Activated CD8-positive, alpha-beta memory T cell treated with anti-CD3 and anti-CD28 coated beads, Interleukin-2, amount 50 U/mL, for 48 hours (primary cell): ENCODE measurements around the gene NLGN1.

Experiments
- DNase-seq: peaks from one replicate; pipeline ENCODE4 v3.0.0-alpha.2; 2020

The NLGN1 gene

DNA sequence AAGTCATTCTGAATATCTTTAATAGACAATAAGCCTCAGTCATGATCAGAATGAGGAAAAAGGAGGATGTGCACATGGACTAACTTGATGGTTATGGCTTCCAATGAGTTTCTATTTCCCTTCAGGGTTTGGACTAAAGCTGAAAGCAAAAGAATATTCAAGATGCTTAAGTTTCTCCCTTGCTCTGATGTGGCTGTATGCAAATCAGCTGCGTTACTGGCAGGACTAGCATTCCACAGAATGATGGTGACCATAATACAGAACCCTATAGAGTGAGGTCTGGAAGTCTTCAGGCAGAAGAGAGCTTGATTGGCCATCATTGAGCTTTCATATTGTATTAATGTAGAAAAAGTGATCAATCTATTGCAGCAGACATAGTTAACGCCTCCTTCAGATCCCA lies 466.0 kb downstream of the NLGN1 start:
- DNase-seq = no peak

DNA sequence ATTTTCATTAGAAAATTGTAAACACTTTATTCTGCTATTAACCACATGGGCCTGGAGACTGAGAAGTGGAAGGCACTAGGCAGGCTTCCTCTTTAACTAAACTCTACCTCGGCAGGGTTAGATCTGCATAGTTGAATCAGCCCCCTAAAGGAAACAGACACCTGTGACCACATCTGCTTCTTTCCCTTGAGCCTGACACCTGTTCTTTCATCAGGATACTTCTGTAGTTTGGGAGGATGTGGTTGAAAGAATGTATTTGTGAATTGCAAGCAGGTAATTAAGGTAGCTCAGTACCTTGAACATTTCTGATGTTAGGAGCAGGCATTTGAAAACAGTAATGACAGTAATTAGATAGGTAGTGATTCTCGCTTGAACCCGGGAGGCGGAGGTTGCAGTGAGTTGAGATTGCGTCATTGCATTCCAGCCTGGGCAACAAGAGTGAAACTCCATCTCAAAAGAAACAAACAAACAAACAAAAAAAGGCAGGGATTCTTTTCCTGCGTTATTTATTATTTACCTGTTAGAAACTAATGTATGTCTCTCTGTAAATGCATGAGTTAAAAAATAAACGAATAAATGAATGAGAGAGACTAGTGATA lies 468.5 kb downstream of the NLGN1 start:
- DNase-seq = no peak

DNA sequence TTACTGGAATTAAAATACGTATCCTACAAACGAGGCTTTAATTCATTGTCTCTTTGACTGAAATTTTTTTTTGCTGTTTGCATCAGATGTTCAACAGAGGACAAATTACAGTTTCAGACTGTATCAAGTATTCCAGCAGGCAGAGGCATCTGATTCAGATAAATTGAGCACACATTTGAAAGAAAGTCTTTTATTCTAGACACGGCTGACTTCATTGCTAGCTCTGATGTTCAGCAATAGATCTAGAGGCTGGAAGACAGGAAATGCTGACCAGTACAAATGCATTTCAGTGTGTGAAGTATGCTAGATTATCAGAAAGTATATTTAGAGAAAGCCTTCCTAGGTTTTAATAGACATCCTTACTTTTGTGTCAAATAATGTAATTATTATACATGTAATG lies 472.2 kb downstream of the NLGN1 start:
- DNase-seq = no peak

DNA sequence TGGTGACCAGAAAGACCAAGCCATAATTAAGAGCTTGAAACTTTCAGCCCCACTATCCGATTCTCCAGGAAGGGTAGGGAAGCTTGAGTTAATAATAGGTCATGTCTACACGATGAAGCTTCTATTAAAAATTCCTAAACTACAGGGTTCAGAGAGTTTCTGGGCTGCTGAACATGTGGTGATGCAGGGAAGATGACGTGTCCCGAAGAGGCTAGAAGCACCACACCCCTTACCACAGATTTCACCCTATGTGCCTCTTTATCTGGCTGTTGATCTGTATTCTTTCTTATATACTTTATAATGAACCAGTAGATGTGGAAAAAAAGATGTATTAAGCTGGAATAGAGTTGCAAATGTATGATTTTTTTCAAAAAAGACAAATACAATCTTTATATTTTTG lies 473.4 kb downstream of the NLGN1 start:
- no peak for DNase-seq

DNA sequence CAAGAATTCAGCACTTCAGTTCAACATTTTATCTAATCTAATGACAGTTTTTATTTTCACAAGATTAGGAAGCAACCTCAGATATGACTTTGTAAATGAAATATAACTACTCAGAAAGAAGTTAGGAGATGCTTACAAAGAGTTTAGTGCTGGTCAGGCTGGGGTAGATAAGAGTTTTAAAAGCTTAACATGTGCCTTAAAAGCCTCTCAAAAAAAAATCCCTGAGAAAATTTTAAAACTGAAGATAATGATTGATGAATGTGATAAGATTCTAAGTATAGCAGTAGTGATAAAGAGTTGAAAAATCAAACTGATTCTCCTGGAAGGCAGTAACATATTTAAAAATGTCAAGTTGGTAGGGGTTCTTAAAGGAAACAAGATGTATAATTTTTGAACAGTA lies 478.2 kb downstream of the NLGN1 start:
- no peak for DNase-seq

DNA sequence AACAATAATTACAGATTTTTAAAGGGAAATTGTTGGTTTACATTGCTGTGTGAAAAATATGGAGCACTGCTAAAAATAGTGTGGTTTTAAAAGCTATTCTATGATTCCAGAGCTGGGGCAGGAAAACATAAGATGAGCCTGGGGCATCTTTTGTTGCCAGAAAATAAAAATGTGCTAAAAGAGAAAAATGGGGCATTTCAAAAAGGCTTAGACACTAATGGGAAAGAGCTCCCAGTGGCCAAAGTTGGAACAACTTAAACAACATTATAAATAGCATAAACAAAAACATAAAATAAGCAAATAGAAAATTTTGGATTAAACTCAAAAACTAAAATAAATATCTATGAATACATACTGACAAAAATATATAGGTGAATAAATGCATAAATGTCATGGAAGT lies 478.9 kb downstream of the NLGN1 start:
- DNase-seq = no peak

DNA sequence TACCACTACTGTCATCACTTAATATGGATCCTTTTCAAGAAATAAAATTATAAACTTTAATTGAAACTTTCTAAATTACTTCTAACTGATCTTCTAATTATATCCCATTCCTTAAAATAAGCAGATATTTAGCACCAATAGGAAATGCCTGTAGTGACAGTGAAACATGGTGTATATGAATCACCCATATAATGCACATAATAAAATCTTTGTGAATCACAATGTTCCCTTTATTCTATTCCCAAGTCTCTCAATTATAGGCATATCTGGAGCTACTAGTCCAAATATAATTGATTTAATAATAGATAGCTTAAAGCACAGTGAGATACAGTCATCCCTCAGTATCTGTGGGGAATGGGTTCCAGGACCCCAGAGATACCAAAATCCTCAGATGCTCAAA lies 490.3 kb downstream of the NLGN1 start:
- DNase-seq = no peak

DNA sequence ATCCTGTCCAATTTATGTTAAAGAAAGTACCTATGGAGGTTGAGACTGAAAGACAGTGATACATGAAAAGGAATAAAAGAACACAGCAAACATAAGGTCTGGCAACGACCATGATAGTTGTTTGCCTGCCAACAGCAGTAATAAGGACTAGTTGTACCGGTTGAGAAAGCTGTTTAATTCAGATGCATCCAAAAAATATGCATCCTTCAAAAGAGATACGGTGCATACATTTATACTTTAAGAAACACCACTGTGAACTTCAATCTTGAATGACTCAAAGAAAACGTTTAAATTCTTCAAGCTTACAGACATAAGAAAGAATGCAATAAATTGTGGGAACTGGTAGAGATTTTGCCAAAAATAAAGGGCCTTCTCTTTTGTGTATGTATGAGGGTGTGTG lies 492.1 kb downstream of the NLGN1 start:
- no peak for DNase-seq

DNA sequence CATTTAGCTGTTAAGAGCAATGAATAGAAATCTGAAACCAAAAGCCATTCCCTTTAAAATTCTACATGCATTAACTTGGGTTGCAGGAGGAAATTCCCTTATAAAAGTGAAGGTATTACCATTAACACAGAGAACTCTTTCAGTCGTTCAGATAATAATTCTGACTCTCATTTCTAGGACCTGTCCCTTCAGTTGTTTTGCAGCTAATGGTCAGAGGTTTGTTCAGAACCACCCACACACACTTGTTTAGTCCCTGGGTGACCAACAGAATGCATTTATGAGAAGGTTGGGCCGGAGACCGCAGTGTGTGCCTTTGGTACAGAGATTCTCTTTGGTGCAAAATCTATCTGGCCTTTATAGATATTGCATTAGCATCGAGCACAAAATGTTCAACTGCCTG lies 492.5 kb downstream of the NLGN1 start:
- DNase-seq = no peak

DNA sequence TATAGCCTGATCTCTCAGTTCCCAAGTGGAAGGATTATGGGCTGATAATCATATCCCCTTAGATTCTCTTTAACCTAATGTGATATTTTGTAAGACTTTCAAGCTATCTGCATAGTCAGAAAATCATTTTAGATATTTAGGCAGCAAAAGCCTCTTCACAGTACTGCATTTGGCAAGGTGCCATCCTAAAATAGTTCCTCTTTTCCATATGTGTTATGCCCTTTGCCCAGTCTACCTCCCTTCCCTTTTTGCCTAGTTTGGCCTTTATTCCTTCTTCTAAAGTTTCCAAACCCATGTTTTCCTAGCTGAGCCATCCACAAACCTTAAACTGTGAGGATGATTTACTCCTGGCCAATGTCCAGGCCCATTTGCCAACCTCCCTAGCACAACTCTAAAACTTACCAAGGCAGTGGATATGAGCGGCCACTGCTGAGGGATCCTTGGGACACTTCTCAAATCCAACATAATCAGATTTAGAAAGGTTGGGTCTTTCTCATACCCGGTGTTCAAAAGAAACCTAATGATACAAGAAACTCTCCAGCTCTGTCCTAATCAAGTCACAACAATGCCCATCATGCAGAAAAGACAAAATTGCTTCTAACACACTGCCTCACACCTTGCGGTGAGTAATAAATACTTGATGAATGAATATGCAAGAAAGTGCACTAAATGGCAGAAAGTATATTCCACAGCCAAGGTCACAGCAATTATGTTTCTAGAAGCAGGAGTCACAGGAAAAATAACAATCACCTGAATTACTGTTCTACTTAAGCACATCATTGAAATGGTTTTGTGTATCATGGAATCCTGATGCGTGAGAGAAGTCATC lies 493.9 kb downstream of the NLGN1 start:
- no peak for DNase-seq

DNA sequence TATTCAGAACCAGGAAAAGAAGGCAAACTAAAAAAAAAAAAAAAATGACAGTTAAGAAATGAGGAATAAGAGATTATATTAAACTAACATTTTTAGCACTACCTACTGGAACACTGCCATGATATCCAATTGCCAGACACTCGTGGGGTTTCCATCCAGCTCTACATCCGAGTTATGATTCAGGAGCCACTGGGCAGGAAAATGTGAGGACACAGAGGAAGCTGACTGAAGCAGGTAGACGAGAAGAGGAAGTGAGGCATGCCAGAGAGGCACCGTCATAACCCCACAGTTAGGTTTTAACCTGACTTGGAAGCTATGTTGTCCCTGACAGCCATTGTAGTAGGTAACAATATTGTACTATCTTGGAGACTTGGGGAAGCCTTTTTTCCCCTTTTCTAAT lies 495.0 kb downstream of the NLGN1 start:
- DNase-seq = no peak

DNA sequence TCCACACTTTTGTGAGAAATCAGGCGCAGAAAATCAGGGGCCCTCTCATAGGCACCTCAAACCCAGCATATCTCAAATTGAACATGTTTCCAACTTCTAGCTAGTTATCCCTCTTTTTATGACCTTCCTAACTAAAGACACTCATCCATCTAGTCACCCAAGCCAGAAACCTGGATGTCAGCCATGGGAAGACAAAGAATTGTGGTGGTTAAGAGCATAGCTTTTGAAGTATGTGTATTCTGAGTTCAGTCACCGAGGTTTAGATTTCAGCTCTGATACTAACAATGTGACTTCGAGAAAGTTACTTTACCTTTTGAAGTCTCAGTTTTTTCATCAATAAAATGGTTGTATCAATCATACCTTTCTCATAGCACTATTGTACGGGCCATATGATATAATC lies 495.5 kb downstream of the NLGN1 start:
- no peak for DNase-seq

DNA sequence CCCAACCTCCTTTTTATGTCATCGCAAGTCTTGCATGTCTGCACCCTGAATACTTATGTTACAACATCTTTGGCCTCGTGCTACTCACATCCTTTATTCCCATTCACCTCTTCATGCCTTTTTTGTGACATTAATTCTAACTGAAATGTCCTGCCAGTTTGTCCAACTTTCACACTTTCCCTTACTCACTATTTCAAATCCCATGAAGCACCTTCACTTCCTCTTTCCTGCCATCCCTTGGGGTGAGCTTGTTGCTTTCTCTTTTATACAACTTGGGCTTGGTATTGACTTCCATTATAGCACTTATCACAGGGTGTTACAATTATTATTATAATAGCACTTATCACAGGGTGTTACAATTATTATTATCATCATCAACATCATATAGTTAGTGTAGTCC lies 496.3 kb downstream of the NLGN1 start:
- no peak for DNase-seq

DNA sequence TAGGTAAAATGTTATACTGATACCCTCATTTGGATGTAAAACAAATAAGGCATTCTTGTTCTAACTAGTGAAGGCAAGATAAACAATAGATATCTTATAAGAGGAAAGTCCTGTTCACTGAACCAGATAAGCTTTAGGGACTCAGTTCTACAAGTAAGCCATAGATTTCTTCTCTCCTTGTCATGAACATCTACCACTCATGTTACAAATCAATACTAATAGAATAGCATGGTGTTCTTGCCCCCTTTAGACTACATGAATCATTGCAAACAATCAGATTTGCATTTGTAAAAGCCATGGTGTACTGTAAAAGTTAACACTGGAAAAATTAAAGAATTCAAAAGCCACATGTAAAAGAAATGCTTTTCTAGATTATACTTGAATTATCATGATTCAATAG lies 500.1 kb downstream of the NLGN1 start:
- DNase-seq = no peak

DNA sequence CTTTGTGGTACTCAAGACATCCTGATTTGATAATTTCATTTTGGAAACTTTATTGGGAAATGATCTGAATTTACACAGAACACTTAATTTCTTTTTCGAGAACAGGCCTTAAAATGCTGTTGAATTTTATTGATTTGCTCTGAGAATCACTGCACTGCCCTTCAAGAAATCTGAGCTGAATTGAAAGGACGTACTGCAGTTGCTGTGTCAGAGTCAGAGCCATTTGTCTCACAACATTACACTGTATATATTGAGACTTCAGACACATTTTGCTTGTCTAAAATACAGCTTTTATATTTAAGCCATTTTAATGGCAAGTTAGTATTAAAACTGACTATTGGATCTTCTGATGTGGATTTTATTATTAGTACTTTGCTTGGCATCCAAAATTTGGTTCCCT lies 504.1 kb downstream of the NLGN1 start:
- DNase-seq = no peak

DNA sequence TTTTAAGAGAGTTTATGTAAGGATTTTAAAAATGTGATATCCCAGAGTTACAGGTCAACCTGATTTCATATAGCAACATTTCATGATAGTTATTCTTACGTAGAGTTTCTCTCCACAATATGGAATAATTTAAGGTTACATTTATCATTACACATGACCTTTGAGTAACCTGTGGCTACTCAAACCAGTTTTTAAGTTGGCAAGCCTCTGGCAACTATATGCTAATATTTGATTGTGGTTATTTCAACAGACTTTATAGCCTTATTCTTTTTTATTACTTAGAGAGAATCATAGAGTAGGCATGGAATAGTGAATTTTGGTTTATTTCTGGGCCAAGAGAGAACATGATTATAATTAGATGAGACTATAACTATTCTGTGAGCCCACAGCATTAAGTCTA lies 504.9 kb downstream of the NLGN1 start:
- DNase-seq = no peak

DNA sequence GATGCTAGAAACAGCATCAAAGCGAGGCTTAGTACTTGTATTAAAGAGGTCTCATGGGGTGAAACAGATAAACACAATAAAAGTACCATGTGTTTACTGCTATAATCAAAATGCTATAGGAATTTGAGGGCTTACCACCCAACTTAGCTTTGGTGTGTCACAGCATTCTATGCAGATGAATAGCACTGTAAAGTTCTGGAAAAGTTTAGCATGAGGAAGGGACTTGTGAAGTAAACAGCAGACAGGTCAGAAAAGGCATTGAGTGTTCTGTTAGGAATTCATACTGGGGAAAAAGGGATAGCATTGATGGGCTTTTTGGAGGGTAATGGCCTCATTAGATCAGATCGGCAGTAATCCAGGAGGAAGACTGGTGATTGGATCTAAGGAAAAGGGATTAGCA lies 505.3 kb downstream of the NLGN1 start:
- DNase-seq = no peak

DNA sequence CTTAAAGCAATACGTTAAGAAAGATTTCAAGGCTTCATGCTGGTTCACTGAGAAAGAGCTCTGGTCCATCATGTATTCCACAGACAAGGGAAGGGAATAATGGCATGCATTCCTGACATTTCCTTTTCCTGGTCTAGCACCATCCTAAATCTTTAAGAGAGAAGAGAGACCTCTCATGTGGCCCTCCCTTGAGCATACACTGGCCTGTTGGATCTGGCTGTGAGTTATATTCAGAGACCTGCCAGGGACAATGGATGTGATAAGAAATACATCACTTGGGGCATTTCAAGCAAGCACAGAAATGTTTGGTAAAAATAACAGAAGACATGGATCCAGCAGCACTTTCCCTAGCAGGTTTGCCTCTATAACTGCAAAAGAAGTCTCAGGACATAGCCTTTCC lies 507.8 kb downstream of the NLGN1 start:
- no peak for DNase-seq

DNA sequence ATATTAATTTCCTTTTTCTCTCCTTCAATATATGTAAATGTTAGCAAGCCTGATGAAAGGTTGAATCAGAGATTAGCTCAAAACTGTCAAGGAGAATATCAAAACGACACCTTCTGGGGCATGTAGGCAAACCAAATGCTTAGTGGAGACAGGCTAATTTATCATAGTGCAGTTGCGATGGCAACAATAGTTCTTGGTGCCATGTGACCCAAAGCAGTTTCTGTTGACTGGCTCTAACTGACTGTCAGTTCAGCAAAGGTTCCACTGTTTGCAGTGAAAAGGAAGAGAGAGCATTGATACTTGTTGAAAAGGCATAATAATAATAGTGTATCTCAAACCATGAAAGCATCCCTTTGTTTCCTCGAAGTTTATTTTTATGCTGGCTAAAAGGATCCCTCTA lies 513.9 kb downstream of the NLGN1 start:
- DNase-seq = no peak

DNA sequence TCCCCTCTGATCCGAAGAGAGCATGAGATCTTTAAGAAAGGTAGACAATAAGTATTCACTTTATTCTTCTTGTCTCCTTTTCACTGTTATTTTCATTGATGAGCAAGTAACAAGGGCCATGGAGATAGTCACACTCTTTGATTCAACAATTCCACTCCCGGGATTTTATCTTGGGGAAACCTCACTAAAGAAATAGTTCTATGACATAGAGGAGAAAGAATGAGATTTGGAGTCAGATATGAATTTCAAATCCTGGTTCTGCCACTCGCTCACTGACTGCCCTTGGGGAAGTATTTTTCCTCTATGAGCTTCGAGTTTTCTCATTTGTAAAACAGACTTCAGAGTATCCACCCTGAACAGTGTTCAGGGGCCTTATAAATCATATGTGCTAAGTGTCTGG lies 514.6 kb downstream of the NLGN1 start:
- DNase-seq = no peak

DNA sequence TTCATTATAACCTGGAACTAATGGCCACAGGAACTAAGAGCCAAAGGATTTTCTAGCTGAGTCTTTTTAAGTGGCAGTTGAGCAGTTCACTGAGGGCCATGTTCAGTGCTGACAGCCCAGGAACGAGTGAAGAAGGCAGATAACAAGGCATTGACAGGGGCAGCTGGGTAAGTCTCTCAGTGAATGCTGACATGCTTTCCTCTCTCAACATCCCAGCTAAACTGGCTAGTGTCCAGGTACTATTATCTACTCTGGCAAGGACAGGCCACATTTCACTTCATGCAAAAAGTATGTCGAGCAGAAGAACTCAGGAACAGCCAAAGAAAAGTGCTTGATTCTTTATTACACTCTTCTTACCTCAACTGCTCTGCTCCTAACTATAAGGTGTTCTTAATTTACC lies 515.9 kb downstream of the NLGN1 start:
- DNase-seq = no peak

DNA sequence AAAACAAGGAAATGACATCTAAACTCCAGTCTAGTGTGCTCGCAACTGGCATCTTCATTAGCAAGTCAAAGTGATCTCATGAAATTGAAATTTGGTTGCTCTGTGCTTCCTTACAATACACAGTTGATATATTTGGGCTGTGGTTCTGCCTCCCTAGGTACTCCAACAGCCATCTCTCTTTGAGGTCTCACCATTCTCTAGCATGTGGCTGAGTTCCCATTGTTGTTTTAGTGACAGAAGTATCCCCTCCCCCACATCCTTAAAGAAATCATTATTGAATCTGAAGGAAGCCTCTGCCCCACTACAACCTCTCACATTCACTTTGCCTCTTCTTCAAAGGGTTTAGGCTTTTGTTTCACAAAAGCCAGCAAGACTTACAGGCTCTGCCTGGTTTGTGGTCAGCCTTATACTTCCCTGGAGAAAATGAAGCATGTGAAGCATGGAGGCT lies 516.5 kb downstream of the NLGN1 start:
- DNase-seq = no peak

DNA sequence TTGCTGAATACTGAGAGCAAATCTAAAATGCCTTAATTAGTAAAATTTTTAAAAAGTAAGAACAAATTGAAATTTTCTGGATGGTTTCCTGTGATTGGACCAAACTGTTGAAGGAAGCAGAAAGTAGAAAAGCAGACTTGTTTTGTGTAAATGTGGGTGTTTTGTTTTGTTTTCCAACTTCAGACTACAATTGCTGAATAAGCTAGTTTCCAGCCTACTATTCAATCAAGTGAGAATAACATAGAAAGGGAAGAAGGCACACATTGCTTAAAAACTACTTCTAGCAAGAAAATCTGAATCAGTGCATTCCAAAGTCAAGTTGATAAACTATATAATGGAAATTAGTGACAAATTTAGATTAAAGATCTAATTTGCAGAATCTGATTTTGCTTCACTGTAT lies 519.3 kb downstream of the NLGN1 start:
- DNase-seq = no peak

DNA sequence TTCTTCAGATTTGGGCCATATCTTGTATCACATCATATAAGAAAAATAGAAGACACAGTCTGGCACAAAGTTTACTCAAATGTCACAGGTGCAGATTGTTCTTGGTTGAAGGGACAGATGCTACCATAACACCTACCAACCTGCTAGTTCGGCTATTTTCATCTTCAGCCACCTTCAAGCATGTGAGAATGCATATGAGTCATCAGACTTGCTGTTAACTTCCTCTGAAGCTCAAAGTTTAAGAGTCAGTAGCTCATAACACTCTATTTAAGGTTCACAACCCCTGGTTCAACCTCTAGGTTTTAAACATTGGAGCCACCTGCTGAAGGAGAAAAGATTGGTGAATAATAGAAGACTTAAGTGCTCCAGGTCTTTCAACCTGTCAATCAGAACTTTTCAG lies 522.8 kb downstream of the NLGN1 start:
- DNase-seq = no peak

DNA sequence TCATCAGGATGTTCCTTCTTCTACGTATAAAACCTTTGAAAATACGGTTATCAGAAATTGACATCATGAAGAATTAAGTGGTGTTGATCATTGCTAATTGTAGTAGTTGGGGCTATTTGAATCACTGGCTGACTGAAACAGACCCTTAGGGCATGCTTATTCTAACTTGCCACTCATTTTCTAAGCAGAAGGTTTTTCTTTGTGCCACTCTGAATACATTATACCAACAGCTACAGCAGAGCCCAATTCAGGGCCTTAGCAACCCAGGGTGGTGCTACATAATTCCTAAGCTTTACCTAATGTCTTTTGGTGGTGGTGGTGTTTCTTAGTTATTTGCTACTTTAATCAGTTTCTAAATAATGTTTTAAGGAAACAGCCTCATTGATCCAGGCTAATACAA lies 524.2 kb downstream of the NLGN1 start:
- no peak for DNase-seq
